Ascending aorta (tissue), 2 donors: ENCODE results near the gene LTV1. TPM values are rescaled to one million over a fixed set of nuclear protein-coding genes. Genes with fewer than 3 reads are reported as not detected.
"Not testable (repeated sequence)": the region's sequence is repeated elsewhere in the genome, so short reads cannot be mapped to it uniquely, and the experiment has no call there.

Source experiments
- DNase-seq, 2 donors: peaks; one replicate each; pipeline ENCODE4 v3.0.0-alpha.2; 2019; ENCODE audit warnings: low spot score in 2 of 2
- H3K27ac ChIP-seq, 2 donors: fragments of 200-600 bp; sonication (generic); one replicate each; pipeline ENCODE4 v1.5.1; 2016 to 2017; ENCODE audit warnings: mild to moderate bottlenecking in 1 of 2
- H3K27me3 ChIP-seq: fragments of 200-600 bp; sonication (generic); one replicate; pipeline ENCODE4 v1.5.1; 2017
- H3K36me3 ChIP-seq, 2 donors: fragments of 200-600 bp; sonication (generic); one replicate each; pipeline ENCODE4 v1.5.1; 2016
- H3K4me1 ChIP-seq, 2 donors: fragments of 200-600 bp; sonication (generic); one replicate each; pipeline ENCODE4 v1.5.1; 2016 to 2017; ENCODE audit warnings: mild to moderate bottlenecking in 1 of 2
- H3K4me3 ChIP-seq, 2 donors: fragments of 200-600 bp; sonication (generic); one replicate each; pipeline ENCODE4 v1.5.1; 2016 to 2017; ENCODE audit warnings: mild to moderate bottlenecking in 1 of 2
- H3K9me3 ChIP-seq, 2 donors: fragments of 200-600 bp; sonication (generic); one replicate each; pipeline ENCODE4 v1.5.1; 2016
- intact Hi-C: fragments of 100-400 bp; cut with DNase I; formaldehyde crosslinking; loops from one replicate; pipeline ENCODE4 v1.15.1; 2023
- total RNA-seq: library from RNA; depleted of rRNA; stranded (reverse); fragments of >200 nt; gene quantifications from one replicate; pipeline ENCODE4 v1.1.0, GENCODE V29; 2016
- TF ChIP-seq, protein P1 (sequence below), 3 experiments: fragments of 200-600 bp in 2 of 3; fragments of 450-650 bp in 1 of 3; sonication (generic) in 2 of 3; IDR thresholded peaks; one replicate each; pipeline ENCODE4 v1.5.1; 2016 to 2019; ENCODE audit warnings: antibody characterized with exemption in 3 of 3, mild to moderate bottlenecking in 1 of 3, moderate library complexity in 1 of 3

The LTV1 gene
- total RNA-seq, 1 donor from 2014 or later, result 4.6 TPM

DNA sequence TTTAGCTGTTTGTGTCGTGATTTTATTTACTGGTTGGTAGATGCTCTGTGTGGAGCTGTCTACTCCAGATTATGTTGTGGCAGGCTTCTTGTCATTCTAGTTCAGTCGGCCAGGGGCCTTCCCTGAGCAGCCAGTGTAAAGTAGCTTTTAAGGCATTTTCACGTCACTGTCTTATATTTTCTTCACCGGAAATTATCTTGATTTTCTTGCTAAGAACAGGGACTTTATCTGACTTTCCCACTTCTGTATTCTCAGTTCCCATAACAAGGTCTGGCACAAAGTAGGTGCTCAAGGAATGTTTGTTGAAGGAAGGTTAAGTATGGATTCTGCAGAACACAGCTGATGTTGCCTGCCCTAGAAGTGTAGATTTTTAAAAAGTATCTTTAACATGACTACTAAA lies 868 bp downstream of the LTV1 start:
- no peak for DNase-seq
- peak overlapping the region; percentile 76 to 79 for H3K4me3 ChIP-seq
- no peaks in the 10 kb centered on the region for H3K27me3 ChIP-seq
- peaks cover 39 to 40% of the 10 kb centered on the region in 2 donors for H3K36me3 ChIP-seq
- intact Hi-C loops, result loop anchor here (5.0 kb wide), 1 partner anchor 168 kb away; no protein-coding TSS in a partner anchor
- TF ChIP-seq, protein P1, sequence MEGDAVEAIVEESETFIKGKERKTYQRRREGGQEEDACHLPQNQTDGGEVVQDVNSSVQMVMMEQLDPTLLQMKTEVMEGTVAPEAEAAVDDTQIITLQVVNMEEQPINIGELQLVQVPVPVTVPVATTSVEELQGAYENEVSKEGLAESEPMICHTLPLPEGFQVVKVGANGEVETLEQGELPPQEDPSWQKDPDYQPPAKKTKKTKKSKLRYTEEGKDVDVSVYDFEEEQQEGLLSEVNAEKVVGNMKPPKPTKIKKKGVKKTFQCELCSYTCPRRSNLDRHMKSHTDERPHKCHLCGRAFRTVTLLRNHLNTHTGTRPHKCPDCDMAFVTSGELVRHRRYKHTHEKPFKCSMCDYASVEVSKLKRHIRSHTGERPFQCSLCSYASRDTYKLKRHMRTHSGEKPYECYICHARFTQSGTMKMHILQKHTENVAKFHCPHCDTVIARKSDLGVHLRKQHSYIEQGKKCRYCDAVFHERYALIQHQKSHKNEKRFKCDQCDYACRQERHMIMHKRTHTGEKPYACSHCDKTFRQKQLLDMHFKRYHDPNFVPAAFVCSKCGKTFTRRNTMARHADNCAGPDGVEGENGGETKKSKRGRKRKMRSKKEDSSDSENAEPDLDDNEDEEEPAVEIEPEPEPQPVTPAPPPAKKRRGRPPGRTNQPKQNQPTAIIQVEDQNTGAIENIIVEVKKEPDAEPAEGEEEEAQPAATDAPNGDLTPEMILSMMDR (IDR thresholded peaks at IDR 0.05), result no peak
- H3K27ac ChIP-seq, result peak overlapping the region; percentile 92 to 96
- no peaks in the 10 kb centered on the region for H3K9me3 ChIP-seq
- peaks cover 4 to 17% of the 10 kb centered on the region in 2 donors for H3K4me1 ChIP-seq

DNA sequence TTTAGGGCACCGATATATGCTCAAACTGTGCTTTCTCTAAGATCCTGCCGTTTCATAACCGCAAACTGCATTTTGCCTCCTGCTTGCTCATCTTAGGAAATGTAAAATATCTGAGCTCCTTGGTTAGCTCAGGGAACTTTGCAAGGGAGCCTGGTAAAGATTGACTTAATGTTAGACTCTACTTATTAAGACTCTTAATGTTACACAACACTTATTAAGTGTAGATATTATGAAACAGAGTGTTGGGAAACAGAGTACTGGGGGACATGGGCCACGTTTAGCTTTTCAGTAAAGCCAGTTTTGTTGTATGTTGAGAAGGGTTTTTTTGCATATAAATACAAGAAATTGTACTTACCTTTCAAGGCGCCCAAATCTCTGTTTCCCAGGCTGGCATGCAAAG lies 1.9 kb downstream of the LTV1 start:
- no peak overlapping the region for H3K27ac ChIP-seq
- no peaks in the 10 kb centered on the region for H3K27me3 ChIP-seq
- peaks cover 48 to 51% of the 10 kb centered on the region in 2 donors for H3K36me3 ChIP-seq
- H3K4me3 ChIP-seq, result no peak overlapping the region
- H3K9me3 ChIP-seq, result no peaks in the 10 kb centered on the region
- peaks cover 4 to 17% of the 10 kb centered on the region in 2 donors for H3K4me1 ChIP-seq
- intact Hi-C loops, result no loop called here
- no peak for DNase-seq
- TF ChIP-seq, protein P1 (IDR thresholded peaks at IDR 0.05), result no peak

DNA sequence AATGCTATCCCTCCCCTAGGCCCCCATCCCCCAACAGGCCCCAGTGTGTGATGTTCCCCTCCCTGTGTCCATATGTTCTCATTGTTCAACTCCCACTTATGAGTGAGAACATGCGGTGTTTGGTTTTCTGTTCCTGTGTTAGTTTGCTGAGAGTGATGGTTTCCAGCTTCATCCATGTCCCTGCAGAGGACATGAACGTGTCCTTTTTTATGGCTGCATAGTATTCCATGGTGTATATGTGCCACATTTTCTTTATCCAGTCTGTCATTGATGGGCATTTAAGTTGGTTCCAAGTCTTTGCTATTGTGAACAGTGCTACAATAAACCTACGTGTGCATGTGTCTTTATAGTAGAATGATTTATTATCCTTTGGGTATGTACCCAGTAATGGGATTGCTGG lies 8.6 kb downstream of the LTV1 start:
- H3K4me3 ChIP-seq, H3K4me1 ChIP-seq, H3K27me3 ChIP-seq, H3K27ac ChIP-seq, DNase-seq, intact Hi-C loops, H3K9me3 ChIP-seq: not testable (repeated sequence)
- peaks cover 75 to 93% of the 10 kb centered on the region in 2 donors for H3K36me3 ChIP-seq

DNA sequence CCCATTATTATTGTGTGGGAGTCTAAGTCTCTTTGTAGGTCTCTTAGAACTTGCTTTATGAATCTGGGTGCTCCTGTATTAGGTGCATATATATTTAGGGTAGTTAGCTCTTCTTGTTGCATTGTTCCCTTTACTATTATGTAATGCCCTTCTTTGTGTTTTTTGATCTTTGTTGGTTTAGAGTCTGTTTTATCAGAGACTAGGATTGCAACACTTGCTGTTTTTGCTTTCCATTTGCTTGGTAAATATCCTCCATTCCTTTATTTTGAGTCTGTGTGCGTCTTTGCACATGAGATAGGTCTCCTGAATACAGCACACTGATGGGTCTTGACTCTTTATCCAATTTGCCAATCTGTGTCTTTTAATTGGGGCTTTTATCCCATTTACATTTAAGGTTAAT lies 11.9 kb downstream of the LTV1 start:
- H3K4me1 ChIP-seq, H3K9me3 ChIP-seq, DNase-seq, H3K4me3 ChIP-seq, H3K27ac ChIP-seq, intact Hi-C loops, H3K27me3 ChIP-seq: not testable (repeated sequence)
- peaks cover 76 to 95% of the 10 kb centered on the region in 2 donors for H3K36me3 ChIP-seq

DNA sequence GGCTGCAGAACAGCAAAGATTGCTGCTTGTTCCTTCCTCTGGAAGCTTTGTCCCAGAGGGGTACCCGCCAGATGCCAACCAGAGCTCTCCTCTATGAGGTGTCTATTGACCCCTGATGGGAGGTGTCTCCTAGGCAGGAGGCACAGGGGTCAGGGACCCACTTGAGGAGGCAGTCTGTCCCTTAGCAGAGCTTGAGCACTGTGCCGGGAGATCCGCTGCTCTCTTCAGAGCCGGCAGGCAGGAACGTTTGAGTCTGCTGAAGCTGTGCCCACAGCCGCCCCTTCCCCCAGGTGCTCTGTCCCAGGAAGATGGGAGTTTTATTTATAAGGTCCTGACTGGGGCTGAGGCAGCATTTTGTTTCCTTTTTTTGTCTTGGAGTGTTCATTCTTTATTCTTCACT lies 13.6 kb downstream of the LTV1 start:
- peaks cover 76 to 95% of the 10 kb centered on the region in 2 donors for H3K36me3 ChIP-seq
- H3K4me3 ChIP-seq, H3K27me3 ChIP-seq, DNase-seq, H3K9me3 ChIP-seq, intact Hi-C loops, H3K4me1 ChIP-seq, H3K27ac ChIP-seq: not testable (repeated sequence)

DNA sequence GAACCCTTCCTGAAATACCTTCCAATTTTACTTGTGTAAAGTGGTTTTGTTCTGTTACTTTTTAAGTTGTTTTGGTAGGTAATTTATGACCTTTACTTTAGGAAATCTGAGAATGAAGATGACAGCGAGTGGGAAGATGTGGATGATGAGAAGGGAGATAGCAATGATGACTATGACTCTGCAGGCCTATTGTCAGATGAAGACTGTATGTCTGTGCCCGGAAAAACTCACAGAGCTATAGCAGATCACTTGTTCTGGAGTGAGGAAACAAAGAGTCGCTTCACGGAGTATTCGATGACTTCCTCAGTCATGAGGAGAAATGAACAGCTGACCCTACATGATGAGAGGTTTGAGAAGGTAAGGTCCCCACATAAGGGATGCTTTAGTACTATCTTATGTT lies 14.5 kb downstream of the LTV1 start:
- intact Hi-C loops, result no loop called here
- H3K9me3 ChIP-seq, result peaks cover 0 to 5% of the 10 kb centered on the region in 2 donors
- H3K4me1 ChIP-seq, result no peaks in the 10 kb centered on the region
- no peaks in the 10 kb centered on the region for H3K27me3 ChIP-seq
- H3K4me3 ChIP-seq, result no peak overlapping the region
- DNase-seq, result no peak
- TF ChIP-seq, protein P1 (IDR thresholded peaks at IDR 0.05), result no peak
- no peak overlapping the region for H3K27ac ChIP-seq
- H3K36me3 ChIP-seq, result peaks cover 79 to 95% of the 10 kb centered on the region in 2 donors

DNA sequence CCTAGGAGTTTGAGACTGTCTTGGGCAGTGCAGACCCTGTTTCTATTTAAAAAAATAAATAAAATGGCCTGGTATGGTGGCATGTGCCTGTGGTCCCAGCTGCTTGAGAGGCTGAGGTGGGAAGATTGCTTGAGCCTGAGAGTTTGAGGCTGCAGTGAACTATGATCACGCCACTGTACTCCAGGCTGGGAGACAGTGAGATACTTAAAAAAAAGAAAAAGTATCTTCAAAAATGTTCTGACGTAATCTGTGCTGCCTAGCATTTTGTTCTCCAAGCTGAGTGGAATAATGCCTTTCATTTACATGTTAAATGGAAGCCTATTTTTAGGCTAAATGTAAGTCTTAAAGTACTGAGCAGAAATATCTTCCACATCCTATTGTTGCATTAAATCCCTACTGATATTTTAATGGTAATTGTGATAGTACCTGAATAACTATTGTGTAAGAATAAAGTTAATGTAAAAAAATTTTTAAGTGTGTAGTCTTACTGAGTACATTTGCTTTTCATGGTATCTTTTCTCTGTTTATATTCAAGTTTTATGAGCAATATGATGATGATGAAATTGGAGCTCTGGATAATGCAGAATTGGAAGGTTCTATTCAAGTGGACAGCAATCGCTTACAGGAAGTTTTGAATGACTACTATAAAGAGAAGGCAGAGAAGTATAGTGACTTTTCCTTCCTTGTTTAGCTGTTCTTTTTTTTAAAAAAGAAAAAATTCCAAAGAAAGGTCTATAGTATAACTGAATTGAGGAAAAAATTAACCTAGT lies 16.9 kb downstream of the LTV1 start:
- Histone ChIP-seq H3K4me1 (no peaks in the 10 kb centered on the region), H3K27ac (no peak overlapping the region), H3K4me3 (no peak overlapping the region), H3K36me3 (peaks cover 82 to 90% of the 10 kb centered on the region in 2 donors), H3K27me3 (no peaks in the 10 kb centered on the region), H3K9me3 (no peaks in the 10 kb centered on the region)
- TF ChIP-seq, protein P1 (IDR thresholded peaks at IDR 0.05), result no peak
- DNase-seq, result no peak
- intact Hi-C loops, result no loop called here
